ENCODE data around the gene DOCK2. TPM values are rescaled to one million over a fixed set of nuclear protein-coding genes. Genes with fewer than 3 reads are reported as not detected.

DOCK2 gene
- total RNA-seq, 1 experiment from 2014 or later, result 1.4 TPM

DNA sequence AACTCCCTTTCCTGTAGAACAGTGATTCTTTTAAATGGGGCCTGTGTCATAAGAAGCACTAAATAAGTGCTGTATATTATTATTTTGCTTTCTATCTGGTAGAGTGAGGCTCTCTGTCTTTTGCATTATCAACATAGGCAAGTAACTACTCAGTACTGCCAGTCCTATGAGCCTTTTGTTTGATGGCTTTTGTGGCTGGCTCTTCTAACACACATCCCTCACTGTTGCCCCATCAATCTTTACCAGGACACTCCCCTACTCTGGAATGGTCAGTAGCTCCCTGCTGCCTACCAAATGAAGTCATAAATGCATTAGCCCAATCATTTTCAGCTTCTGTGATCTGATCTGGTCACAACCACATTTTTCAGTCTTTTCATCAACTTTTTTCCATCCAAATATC, 205.6 kb downstream of the DOCK2 start:
- no peak for TF ChIP-seq POLR2AphosphoS5 (IDR thresholded peaks at IDR 0.05; ENCODE audit: low read depth, low read length)
- no peak for TF ChIP-seq TCF7L2 (IDR thresholded peaks at IDR 0.05; ENCODE audit: low read depth, low read length)
- no peak for TF ChIP-seq SIN3A (IDR thresholded peaks at IDR 0.05; ENCODE audit: borderline replicate concordance, insufficient read depth, low read depth, low read length)
- TF ChIP-seq, protein P1, sequence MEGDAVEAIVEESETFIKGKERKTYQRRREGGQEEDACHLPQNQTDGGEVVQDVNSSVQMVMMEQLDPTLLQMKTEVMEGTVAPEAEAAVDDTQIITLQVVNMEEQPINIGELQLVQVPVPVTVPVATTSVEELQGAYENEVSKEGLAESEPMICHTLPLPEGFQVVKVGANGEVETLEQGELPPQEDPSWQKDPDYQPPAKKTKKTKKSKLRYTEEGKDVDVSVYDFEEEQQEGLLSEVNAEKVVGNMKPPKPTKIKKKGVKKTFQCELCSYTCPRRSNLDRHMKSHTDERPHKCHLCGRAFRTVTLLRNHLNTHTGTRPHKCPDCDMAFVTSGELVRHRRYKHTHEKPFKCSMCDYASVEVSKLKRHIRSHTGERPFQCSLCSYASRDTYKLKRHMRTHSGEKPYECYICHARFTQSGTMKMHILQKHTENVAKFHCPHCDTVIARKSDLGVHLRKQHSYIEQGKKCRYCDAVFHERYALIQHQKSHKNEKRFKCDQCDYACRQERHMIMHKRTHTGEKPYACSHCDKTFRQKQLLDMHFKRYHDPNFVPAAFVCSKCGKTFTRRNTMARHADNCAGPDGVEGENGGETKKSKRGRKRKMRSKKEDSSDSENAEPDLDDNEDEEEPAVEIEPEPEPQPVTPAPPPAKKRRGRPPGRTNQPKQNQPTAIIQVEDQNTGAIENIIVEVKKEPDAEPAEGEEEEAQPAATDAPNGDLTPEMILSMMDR (IDR thresholded peaks at IDR 0.05), result no peak
- TF ChIP-seq, protein P2, sequence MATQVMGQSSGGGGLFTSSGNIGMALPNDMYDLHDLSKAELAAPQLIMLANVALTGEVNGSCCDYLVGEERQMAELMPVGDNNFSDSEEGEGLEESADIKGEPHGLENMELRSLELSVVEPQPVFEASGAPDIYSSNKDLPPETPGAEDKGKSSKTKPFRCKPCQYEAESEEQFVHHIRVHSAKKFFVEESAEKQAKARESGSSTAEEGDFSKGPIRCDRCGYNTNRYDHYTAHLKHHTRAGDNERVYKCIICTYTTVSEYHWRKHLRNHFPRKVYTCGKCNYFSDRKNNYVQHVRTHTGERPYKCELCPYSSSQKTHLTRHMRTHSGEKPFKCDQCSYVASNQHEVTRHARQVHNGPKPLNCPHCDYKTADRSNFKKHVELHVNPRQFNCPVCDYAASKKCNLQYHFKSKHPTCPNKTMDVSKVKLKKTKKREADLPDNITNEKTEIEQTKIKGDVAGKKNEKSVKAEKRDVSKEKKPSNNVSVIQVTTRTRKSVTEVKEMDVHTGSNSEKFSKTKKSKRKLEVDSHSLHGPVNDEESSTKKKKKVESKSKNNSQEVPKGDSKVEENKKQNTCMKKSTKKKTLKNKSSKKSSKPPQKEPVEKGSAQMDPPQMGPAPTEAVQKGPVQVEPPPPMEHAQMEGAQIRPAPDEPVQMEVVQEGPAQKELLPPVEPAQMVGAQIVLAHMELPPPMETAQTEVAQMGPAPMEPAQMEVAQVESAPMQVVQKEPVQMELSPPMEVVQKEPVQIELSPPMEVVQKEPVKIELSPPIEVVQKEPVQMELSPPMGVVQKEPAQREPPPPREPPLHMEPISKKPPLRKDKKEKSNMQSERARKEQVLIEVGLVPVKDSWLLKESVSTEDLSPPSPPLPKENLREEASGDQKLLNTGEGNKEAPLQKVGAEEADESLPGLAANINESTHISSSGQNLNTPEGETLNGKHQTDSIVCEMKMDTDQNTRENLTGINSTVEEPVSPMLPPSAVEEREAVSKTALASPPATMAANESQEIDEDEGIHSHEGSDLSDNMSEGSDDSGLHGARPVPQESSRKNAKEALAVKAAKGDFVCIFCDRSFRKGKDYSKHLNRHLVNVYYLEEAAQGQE (IDR thresholded peaks at IDR 0.05; ENCODE audit: insufficient read depth in 1 of 2, low read depth in 2 of 2, low read length in 1 of 2), result no peak
- Histone ChIP-seq H3K27me3 (ENCODE audit: control insufficient read depth, insufficient read depth, low read length) (no peaks in the 10 kb centered on the region), H3K27ac (ENCODE audit: low read length) (no peak overlapping the region), H3K4me3 (ENCODE audit: low read depth in 2 of 2, low read length in 2 of 2) (no peak overlapping the region), H3K9me3 (ENCODE audit: control insufficient read depth, insufficient read depth, low read depth, low read length) (no peaks in the 10 kb centered on the region), H3K4me1 (ENCODE audit: control insufficient read depth, insufficient read depth, low read length) (no peaks in the 10 kb centered on the region), H3K36me3 (ENCODE audit: control insufficient read depth, insufficient read depth, low read length) (no peaks in the 10 kb centered on the region)
- DNase-seq (ENCODE audit: low read depth, low spot score) (no peak), ATAC-seq (no peak)
- ChIA-PET POLR2A (no interaction called here), CTCF (no interaction called here)
- intact Hi-C loops (cut with micrococcal nuclease; ENCODE audit: unreplicated experiment), result no loop called here
- no TSS peak for BruUV-seq (replicated peaks)
- in situ Hi-C loops (cut with HindIII; ENCODE audit: low pct_unique_long_range_greater_than_20kb, low sequenced_read_pairs), result no loop called here

DNA sequence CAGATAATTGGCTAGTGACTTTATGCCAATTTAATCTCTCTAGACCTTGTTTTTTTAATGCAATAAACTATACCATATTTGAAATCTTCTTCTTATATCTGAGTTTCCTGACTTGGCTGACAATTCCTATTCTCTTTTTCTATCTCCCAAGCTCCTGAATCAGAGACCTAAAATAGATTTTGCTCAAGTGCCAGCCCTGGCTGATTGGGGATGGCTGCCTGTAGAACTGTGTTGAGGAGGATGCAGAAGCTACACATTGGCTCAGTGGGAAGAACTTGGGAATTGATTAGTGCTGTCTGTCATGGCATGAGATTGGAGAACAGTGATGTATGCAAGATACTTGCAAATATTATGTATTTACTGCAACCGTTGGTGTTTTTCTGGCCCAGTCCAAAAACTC, 210.4 kb downstream of the DOCK2 start:
- H3K4me1 ChIP-seq (ENCODE audit: control insufficient read depth, insufficient read depth, low read length), result no peaks in the 10 kb centered on the region
- no peak for DNase-seq (ENCODE audit: low read depth, low spot score)
- H3K27ac ChIP-seq (ENCODE audit: low read length), result no peak overlapping the region
- no peaks in the 10 kb centered on the region for H3K36me3 ChIP-seq (ENCODE audit: control insufficient read depth, insufficient read depth, low read length)
- ATAC-seq, result no peak
- BruUV-seq (replicated peaks), result no TSS peak
- H3K27me3 ChIP-seq (ENCODE audit: control insufficient read depth, insufficient read depth, low read length), result no peaks in the 10 kb centered on the region
- in situ Hi-C loops (cut with HindIII; ENCODE audit: low pct_unique_long_range_greater_than_20kb, low sequenced_read_pairs), result no loop called here
- intact Hi-C loops (cut with micrococcal nuclease; ENCODE audit: unreplicated experiment), result no loop called here
- TF ChIP-seq POLR2AphosphoS5 (IDR thresholded peaks at IDR 0.05; ENCODE audit: low read depth, low read length), result no peak
- TF ChIP-seq SIN3A (IDR thresholded peaks at IDR 0.05; ENCODE audit: borderline replicate concordance, insufficient read depth, low read depth, low read length), result no peak
- no peak for TF ChIP-seq TCF7L2 (IDR thresholded peaks at IDR 0.05; ENCODE audit: low read depth, low read length)
- TF ChIP-seq, protein P1 (IDR thresholded peaks at IDR 0.05), result no peak
- CTCF ChIA-PET, result no interaction called here
- H3K9me3 ChIP-seq (ENCODE audit: control insufficient read depth, insufficient read depth, low read depth, low read length), result peaks cover 11% of the 10 kb centered on the region; the same call in 1 of the 2 replicates
- H3K4me3 ChIP-seq (ENCODE audit: low read depth in 2 of 2, low read length in 2 of 2), result no peak overlapping the region
- POLR2A ChIA-PET, result no interaction called here
